ENCODE data around the gene NDUFS2. TPM values are rescaled to one million over a fixed set of nuclear protein-coding genes. Genes with fewer than 3 reads are reported as not detected.

NDUFS2 gene
- total RNA-seq, 1 experiment from 2014 or later = 123 TPM

- intact Hi-C loops (cut with micrococcal nuclease; ENCODE audit: unreplicated experiment) = no loop called here
- Histone ChIP-seq H3K27me3 (replicated peaks; ENCODE audit: insufficient read depth, low read depth, low read length, poor library complexity) (no peaks in the 10 kb centered on the region), H3K27ac (ENCODE audit: low read depth, low read length, poor library complexity, severe bottlenecking) (no peak overlapping the region), H3K9me3 (ENCODE audit: low read depth, low read length, poor library complexity, severe bottlenecking) (no peaks in the 10 kb centered on the region), H3K36me3 (ENCODE audit: insufficient read depth, low read length, poor library complexity, severe bottlenecking) (peaks cover 22% of the 10 kb centered on the region), H3K4me3 (ENCODE audit: low read depth, low read length, poor library complexity, severe bottlenecking) (no peak overlapping the region), H3K4me1 (ENCODE audit: insufficient read depth, low read length, poor library complexity, severe bottlenecking) (peaks cover 8% of the 10 kb centered on the region)
- no TSS peak for BruUV-seq (replicated peaks)
- no peak for DNase-seq (ENCODE audit: low spot score)
- TF ChIP-seq EZH2 (IDR thresholded peaks at IDR 0.05; ENCODE audit: borderline replicate concordance, low read depth, low read length, poor library complexity, severe bottlenecking) = no peak
- no peak for TF ChIP-seq CTCF (conservative IDR thresholded peaks at IDR 0.05; ENCODE audit: low read depth, low read length)
- ChIA-PET CTCF (no interaction called here), POLR2A (ENCODE audit: low non-redundant PET) (interaction anchor here (0.6 kb wide), 1 partner anchor 68 kb away, joined by 3 read pairs; the partner anchor contains the start of gene TOMM40L)
These were observed 44.3 kb upstream of the NDUFS2 start for GRCh38 chr1:161157867-161158266.

- TF ChIP-seq EZH2 (IDR thresholded peaks at IDR 0.05; ENCODE audit: borderline replicate concordance, low read depth, low read length, poor library complexity, severe bottlenecking) = no peak
- TF ChIP-seq CTCF (conservative IDR thresholded peaks at IDR 0.05; ENCODE audit: low read depth, low read length) = no peak
- Histone ChIP-seq H3K36me3 (ENCODE audit: insufficient read depth, low read length, poor library complexity, severe bottlenecking) (peaks cover 28% of the 10 kb centered on the region), H3K4me3 (ENCODE audit: low read depth, low read length, poor library complexity, severe bottlenecking) (peak overlapping the region; percentile 82), H3K4me1 (ENCODE audit: insufficient read depth, low read length, poor library complexity, severe bottlenecking) (peaks cover 5% of the 10 kb centered on the region), H3K9me3 (ENCODE audit: low read depth, low read length, poor library complexity, severe bottlenecking) (no peaks in the 10 kb centered on the region), H3K27me3 (replicated peaks; ENCODE audit: insufficient read depth, low read depth, low read length, poor library complexity) (no peaks in the 10 kb centered on the region), H3K27ac (ENCODE audit: low read depth, low read length, poor library complexity, severe bottlenecking) (peak overlapping the region; percentile 92)
- no peak for DNase-seq (ENCODE audit: low spot score)
- POLR2A ChIA-PET (ENCODE audit: low non-redundant PET) = no interaction called here
- CTCF ChIA-PET = no interaction called here
- intact Hi-C loops (cut with micrococcal nuclease; ENCODE audit: unreplicated experiment) = no loop called here
- no TSS peak for BruUV-seq (replicated peaks)
These were observed 43.7 kb upstream of the NDUFS2 start for GRCh38 chr1:161158316-161159010.

GRCh38 chr1:161159087-161159912 lies 42.9 kb upstream of the NDUFS2 start, which contains the start of gene USP21:
Gene USP21 (plus strand): TSS chr1:161159500. CDS start chr1:161160641, 1,141 bp downstream.
- BruUV-seq (replicated peaks) = no TSS peak
- H3K36me3 ChIP-seq (ENCODE audit: insufficient read depth, low read length, poor library complexity, severe bottlenecking) = peaks cover 34% of the 10 kb centered on the region
- TF ChIP-seq CTCF (conservative IDR thresholded peaks at IDR 0.05; ENCODE audit: low read depth, low read length) (no peak), EZH2 (IDR thresholded peaks at IDR 0.05; ENCODE audit: borderline replicate concordance, low read depth, low read length, poor library complexity, severe bottlenecking) (no peak)
- ChIA-PET CTCF (no interaction called here), POLR2A (ENCODE audit: low non-redundant PET) (no interaction called here)
- peak within 1 kb of the TSS; percentile 82 for H3K4me3 ChIP-seq (ENCODE audit: low read depth, low read length, poor library complexity, severe bottlenecking)
- intact Hi-C loops (cut with micrococcal nuclease; ENCODE audit: unreplicated experiment) = no loop called here
- H3K27me3 ChIP-seq (replicated peaks; ENCODE audit: insufficient read depth, low read depth, low read length, poor library complexity) = no peaks in the 10 kb centered on the region
- peaks cover 5% of the 10 kb centered on the region for H3K4me1 ChIP-seq (ENCODE audit: insufficient read depth, low read length, poor library complexity, severe bottlenecking)
- H3K27ac ChIP-seq (ENCODE audit: low read depth, low read length, poor library complexity, severe bottlenecking) = peak within 1 kb of the TSS; percentile 92
- H3K9me3 ChIP-seq (ENCODE audit: low read depth, low read length, poor library complexity, severe bottlenecking) = no peaks in the 10 kb centered on the region
- peak; percentile 96 for DNase-seq (ENCODE audit: low spot score)

Data from A673 (cell line).